Measurements from ENCODE around the gene NVL.

NVL gene

GRCh38 chr1:224185208-224185607 is 144.8 kb downstream of the NVL start:
- TF ChIP-seq CTCF (IDR thresholded peaks at IDR 0.05; ENCODE audit: extremely low read depth, missing control alignments): no peak
- DNase-seq (ENCODE audit: low spot score): no peak

GRCh38 chr1:224183591-224184312 is 146.2 kb downstream of the NVL start:
- TF ChIP-seq CTCF (IDR thresholded peaks at IDR 0.05; ENCODE audit: extremely low read depth, missing control alignments): no peak
- DNase-seq (ENCODE audit: low spot score): peak; percentile 79

- DNase-seq (ENCODE audit: low spot score): peak; percentile 96
- no peak for TF ChIP-seq CTCF (IDR thresholded peaks at IDR 0.05; ENCODE audit: extremely low read depth, missing control alignments)
Measured at GRCh38 chr1:224182866-224183590, 146.9 kb downstream of the NVL start, which contains the start of gene DEGS1. DEGS1 (plus strand) TSS chr1:224183240; CDS start chr1:224183337, 97 bp downstream.

GRCh38 chr1:224182057-224182865 is 147.7 kb downstream of the NVL start:
- TF ChIP-seq CTCF (IDR thresholded peaks at IDR 0.05; ENCODE audit: extremely low read depth, missing control alignments): no peak
- peak; percentile 85 for DNase-seq (ENCODE audit: low spot score)

GRCh38 chr1:224181453-224181810 is 148.5 kb downstream of the NVL start:
- no peak for DNase-seq (ENCODE audit: low spot score)
- no peak for TF ChIP-seq CTCF (IDR thresholded peaks at IDR 0.05; ENCODE audit: extremely low read depth, missing control alignments)

GRCh38 chr1:224180783-224181452 is 149.1 kb downstream of the NVL start:
- no peak for TF ChIP-seq CTCF (IDR thresholded peaks at IDR 0.05; ENCODE audit: extremely low read depth, missing control alignments)
- DNase-seq (ENCODE audit: low spot score): no peak

Data from GM20000 (cell line).